Kidney epithelial cell (primary cell): Measurements from ENCODE around the gene KCNJ16. TPM values are rescaled to one million over a fixed set of nuclear protein-coding genes. Genes with fewer than 3 reads are reported as not detected.

Source experiments
- DNase-seq: peaks from one replicate; pipeline ENCODE4 v3.0.0-alpha.2; 2010; ENCODE audit warnings: low read depth
- H3K27me3 ChIP-seq: 2 replicates; pipeline ENCODE4 v1.6.0; 2011; ENCODE audit warnings: low read length; ENCODE audit not compliant: control insufficient read depth, insufficient read depth
- H3K36me3 ChIP-seq: 2 replicates; pipeline ENCODE4 v1.5.1; 2011; ENCODE audit warnings: low read length; ENCODE audit not compliant: control insufficient read depth, insufficient read depth
- H3K4me3 ChIP-seq: 2 replicates; pipeline ENCODE4 v1.5.1; 2011; ENCODE audit warnings: low read depth, mild to moderate bottlenecking, control low read depth, low read length
- total RNA-seq: library from RNA; depleted of rRNA; stranded (reverse); fragments of >200 nt; gene quantifications from 2 replicates; pipeline ENCODE4 v1.2.3, GENCODE V29; 2015
- TF ChIP-seq, protein P1 (sequence below): IDR thresholded peaks from 2 replicates; pipeline ENCODE4 v1.5.1; 2011; ENCODE audit warnings: mild to moderate bottlenecking, moderate library complexity, low read length, control low read depth, inconsistent platforms; ENCODE audit not compliant: insufficient read depth, poor library complexity, severe bottlenecking

KCNJ16 gene
- total RNA-seq, 1 donor from 2014 or later = 4.1 TPM

DNA sequence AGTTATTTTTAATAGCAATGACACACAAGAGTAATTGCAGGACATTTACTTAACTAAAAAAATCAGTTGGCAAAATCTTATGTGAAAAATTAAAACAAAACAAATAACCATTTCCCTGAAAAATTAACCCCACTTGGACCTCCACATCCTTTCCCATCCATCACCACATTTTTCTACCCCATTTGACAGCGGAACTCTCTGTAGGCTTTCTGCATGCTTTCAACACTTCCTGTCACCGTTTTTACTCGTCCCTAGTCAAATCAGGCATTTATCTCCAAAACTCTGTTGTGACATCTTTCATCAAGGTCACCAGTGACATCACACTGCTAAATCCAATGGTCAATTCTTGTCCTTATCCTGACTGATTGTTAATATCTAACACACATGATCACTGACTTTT is 27.5 kb downstream of the KCNJ16 start:
- Histone ChIP-seq H3K36me3 (no peaks in the 10 kb centered on the region), H3K4me3 (no peak overlapping the region), H3K27me3 (no peaks in the 10 kb centered on the region)
- TF ChIP-seq, protein P1, sequence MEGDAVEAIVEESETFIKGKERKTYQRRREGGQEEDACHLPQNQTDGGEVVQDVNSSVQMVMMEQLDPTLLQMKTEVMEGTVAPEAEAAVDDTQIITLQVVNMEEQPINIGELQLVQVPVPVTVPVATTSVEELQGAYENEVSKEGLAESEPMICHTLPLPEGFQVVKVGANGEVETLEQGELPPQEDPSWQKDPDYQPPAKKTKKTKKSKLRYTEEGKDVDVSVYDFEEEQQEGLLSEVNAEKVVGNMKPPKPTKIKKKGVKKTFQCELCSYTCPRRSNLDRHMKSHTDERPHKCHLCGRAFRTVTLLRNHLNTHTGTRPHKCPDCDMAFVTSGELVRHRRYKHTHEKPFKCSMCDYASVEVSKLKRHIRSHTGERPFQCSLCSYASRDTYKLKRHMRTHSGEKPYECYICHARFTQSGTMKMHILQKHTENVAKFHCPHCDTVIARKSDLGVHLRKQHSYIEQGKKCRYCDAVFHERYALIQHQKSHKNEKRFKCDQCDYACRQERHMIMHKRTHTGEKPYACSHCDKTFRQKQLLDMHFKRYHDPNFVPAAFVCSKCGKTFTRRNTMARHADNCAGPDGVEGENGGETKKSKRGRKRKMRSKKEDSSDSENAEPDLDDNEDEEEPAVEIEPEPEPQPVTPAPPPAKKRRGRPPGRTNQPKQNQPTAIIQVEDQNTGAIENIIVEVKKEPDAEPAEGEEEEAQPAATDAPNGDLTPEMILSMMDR = no peak
- no peak for DNase-seq

DNA sequence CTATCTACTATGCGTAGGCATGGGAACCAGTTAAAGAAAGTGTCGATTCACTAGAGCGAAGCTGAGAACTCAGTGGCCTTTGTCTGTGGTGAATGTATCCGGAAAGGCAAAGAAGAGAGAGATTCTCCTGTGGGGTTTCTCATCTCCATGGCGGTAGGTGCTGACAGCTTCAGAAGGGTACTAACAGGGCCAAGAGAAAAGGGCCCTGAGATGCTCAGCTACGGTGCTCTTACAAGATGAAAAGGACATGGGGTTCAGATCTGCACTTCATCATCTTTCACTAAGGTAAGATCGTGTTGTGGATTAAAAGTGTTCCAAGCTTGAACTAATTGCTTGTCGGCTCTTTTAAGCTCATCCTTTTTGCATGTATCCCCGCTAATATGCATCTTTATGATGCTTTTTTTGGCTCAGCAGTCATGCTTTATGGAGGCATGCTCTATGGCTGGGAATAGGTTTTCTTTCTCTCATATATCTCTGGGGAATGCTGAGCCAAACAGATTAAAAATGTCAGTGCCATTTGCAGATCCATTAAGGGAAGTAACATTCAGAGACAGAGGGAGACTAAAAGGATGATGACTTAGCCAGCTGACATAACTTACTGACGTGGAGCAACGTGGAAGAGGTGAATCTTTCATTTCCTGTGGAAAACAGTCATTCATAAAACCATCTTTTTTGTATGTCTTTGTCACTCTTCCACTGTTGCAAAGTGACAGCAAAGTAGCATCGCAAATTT is 29.9 kb downstream of the KCNJ16 start:
- Histone ChIP-seq H3K36me3 (no peaks in the 10 kb centered on the region), H3K27me3 (no peaks in the 10 kb centered on the region), H3K4me3 (no peak overlapping the region)
- DNase-seq = no peak
- TF ChIP-seq, protein P1 = no peak

DNA sequence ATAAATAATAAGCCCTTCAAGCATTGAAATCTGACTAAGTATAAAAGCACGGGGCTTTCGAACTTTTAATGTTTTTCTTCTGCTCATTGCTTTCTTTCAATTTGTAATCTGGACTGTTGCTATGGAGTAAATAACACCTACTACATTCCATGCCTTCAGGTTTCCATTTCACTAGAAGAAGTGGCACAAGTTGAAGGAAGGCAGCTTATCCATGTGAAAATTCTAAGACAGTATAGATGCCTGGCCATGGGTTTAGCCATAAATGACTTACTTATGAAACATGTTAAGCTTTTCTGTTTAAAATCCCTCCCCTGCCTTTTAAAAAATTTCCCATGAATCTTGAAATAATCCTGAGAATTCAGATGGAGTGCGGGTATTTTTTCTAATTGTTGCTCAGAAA is 30.6 kb downstream of the KCNJ16 start:
- Histone ChIP-seq H3K36me3 (no peaks in the 10 kb centered on the region), H3K4me3 (no peak overlapping the region), H3K27me3 (no peaks in the 10 kb centered on the region)
- TF ChIP-seq, protein P1 = no peak
- no peak for DNase-seq

DNA sequence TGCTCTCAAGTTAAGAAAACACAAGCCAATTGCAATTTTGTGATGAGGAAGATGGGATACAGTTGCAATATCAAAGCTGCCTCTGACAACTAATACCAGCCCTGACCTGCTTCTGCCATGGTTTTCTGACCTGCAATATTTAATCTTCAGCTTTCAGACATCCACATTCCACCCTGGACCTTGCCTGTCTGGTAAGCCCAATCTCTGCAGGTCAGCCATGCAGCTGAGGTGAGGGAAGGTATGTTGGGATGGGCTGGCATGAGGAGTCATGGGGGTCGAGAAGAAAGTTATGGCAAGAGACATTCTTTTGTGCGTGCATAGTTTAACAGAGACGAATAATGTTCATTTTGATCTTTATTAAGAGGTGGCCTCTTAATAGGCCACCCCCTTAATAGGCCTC is 31.5 kb downstream of the KCNJ16 start:
- no peaks in the 10 kb centered on the region for H3K27me3 ChIP-seq
- TF ChIP-seq, protein P1 = no peak
- H3K36me3 ChIP-seq = no peaks in the 10 kb centered on the region
- no peak for DNase-seq
- H3K4me3 ChIP-seq = no peak overlapping the region

DNA sequence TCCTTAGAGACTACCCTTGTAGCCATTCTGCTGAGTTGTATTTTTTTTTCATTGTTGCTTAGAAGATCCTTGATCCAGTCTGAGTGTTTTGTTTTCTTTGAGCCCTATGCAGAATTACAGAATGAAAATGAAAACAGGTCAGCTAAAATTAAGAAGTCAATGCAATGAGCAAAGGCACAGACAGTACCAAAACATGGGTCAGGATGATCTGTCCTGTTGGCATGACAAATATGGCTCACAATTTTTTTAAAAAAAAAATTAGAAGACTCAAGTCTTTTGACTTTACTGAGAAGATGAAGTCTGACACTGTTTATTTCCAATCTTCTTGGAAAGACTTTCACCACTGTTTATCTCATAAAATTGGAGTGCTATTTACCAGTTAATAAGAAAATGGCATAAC is 32.4 kb downstream of the KCNJ16 start:
- H3K27me3 ChIP-seq = no peaks in the 10 kb centered on the region
- TF ChIP-seq, protein P1 = no peak
- no peak overlapping the region for H3K4me3 ChIP-seq
- H3K36me3 ChIP-seq = no peaks in the 10 kb centered on the region
- no peak for DNase-seq
